Measurements from ENCODE around the gene MIX23. TPM values are rescaled to one million over a fixed set of nuclear protein-coding genes. Genes with fewer than 3 reads are reported as not detected.

Gene MIX23
- total and polyA plus RNA-seq, 4 donors, result 14.0 to 19.6 (median 16.8) TPM

DNA sequence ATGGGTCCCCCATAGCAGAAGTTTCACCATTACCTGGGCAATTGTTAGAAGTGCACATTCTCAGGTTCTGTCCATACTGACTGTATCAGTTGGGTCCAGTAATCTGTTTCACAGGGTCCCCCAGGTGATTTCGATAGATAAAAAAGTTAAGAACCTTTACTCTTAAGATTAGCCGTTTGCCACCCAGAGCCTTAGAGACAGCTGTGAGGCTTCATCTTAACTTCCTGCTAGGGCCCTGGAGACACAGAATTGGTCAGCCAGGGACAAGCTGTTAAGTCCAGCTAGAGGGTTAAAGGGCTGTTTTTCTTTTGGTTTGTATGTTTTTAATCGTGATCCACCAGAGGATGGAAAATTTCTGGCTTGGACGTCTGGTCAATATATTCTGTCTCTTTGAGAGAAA is 7.6 kb upstream of the MIX23 start:
- peak overlapping the region; percentile 13 to 52 for H3K27ac ChIP-seq (ENCODE audit: low read depth in 1 of 2, low read length in 2 of 2)
- H3K36me3 ChIP-seq (ENCODE audit: control insufficient read depth in 4 of 4, insufficient read depth in 3 of 4, low read depth in 1 of 4, low read length in 3 of 4), result no peaks in the 10 kb centered on the region
- DNase-seq (ENCODE audit: low spot score), result no peak
- no peaks in the 10 kb centered on the region for H3K27me3 ChIP-seq (ENCODE audit: control insufficient read depth in 4 of 4, insufficient read depth in 4 of 4, low read length in 3 of 4)
- H3K4me3 ChIP-seq (ENCODE audit: low read depth in 1 of 3, low read length in 3 of 3), result no peak overlapping the region
- peaks cover 8 to 54% (median 43%) of the 10 kb centered on the region in 4 donors for H3K4me1 ChIP-seq (ENCODE audit: control insufficient read depth in 4 of 4, insufficient read depth in 4 of 4, low read length in 3 of 4)
- TF ChIP-seq RXRA (IDR thresholded peaks at IDR 0.05) (peak in 1 of 2 donors; percentile 4), REST (IDR thresholded peaks at IDR 0.05) (no peak), SP1 (IDR thresholded peaks at IDR 0.05) (peak; percentile 14), TAF1 (conservative IDR thresholded peaks at IDR 0.05) (no peak), NR2F2 (IDR thresholded peaks at IDR 0.05) (no peak), GABPA (IDR thresholded peaks at IDR 0.05 in 1 of 2, conservative IDR thresholded peaks at IDR 0.05 in 1 of 2) (no peak), HNF4A (conservative IDR thresholded peaks at IDR 0.05) (peak; percentile 38 to 60), JUND (IDR thresholded peaks at IDR 0.05) (no peak)
- TF ChIP-seq, protein P1, sequence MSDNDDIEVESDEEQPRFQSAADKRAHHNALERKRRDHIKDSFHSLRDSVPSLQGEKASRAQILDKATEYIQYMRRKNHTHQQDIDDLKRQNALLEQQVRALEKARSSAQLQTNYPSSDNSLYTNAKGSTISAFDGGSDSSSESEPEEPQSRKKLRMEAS (IDR thresholded peaks at IDR 0.05), result no peak
- WGBS, result 38% methylated on average over 4 of the region's 4 CpGs
- no peak overlapping the region for H3K9ac ChIP-seq (ENCODE audit: low read depth in 1 of 2, low read length in 2 of 2)
- no peaks in the 10 kb centered on the region for H3K9me3 ChIP-seq (ENCODE audit: control insufficient read depth in 4 of 4, low read length in 3 of 4)

GRCh38 chr3:122389892-122390291 is 6.9 kb upstream of the MIX23 start:
- peaks cover 8 to 62% (median 49%) of the 10 kb centered on the region in 4 donors for H3K4me1 ChIP-seq (ENCODE audit: control insufficient read depth in 4 of 4, insufficient read depth in 4 of 4, low read length in 3 of 4)

More at GRCh38 chr3:122389892-122390291, 6.9 kb upstream of the MIX23 start:
- no peaks in the 10 kb centered on the region for H3K9me3 ChIP-seq (ENCODE audit: control insufficient read depth in 4 of 4, low read length in 3 of 4)
- WGBS, result 36% methylated on average over 4 of the region's 4 CpGs
- no peaks in the 10 kb centered on the region for H3K36me3 ChIP-seq (ENCODE audit: control insufficient read depth in 4 of 4, insufficient read depth in 3 of 4, low read depth in 1 of 4, low read length in 3 of 4)
- H3K27ac ChIP-seq (ENCODE audit: low read depth in 1 of 2, low read length in 2 of 2), result peak overlapping the region in 1 of 2 donors; percentile 13
- TF ChIP-seq HNF4A (conservative IDR thresholded peaks at IDR 0.05), result peak; percentile 93 to 94
- peak; percentile 79 for TF ChIP-seq HNF4G (IDR thresholded peaks at IDR 0.05)
- TF ChIP-seq JUND (IDR thresholded peaks at IDR 0.05), result peak in 1 of 2 donors; percentile 33
- TF ChIP-seq FOXA1 (IDR thresholded peaks at IDR 0.05), result no peak
- no peak for TF ChIP-seq FOXA2 (IDR thresholded peaks at IDR 0.05)
- TF ChIP-seq RXRA (IDR thresholded peaks at IDR 0.05), result peak in 1 of 2 donors; percentile 30
- TF ChIP-seq CTCF (IDR thresholded peaks at IDR 0.05; ENCODE audit: low read depth, low read length, missing input control), result no peak
- peak; percentile 32 for TF ChIP-seq ZBTB33 (IDR thresholded peaks at IDR 0.05)
- TF ChIP-seq, protein P2, sequence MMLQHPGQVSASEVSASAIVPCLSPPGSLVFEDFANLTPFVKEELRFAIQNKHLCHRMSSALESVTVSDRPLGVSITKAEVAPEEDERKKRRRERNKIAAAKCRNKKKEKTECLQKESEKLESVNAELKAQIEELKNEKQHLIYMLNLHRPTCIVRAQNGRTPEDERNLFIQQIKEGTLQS (IDR thresholded peaks at IDR 0.05), result no peak
- TF ChIP-seq REST (IDR thresholded peaks at IDR 0.05), result no peak
- TF ChIP-seq EGR1 (IDR thresholded peaks at IDR 0.05; ENCODE audit: low read depth in 2 of 2), result no peak
- H3K27me3 ChIP-seq (ENCODE audit: control insufficient read depth in 4 of 4, insufficient read depth in 4 of 4, low read length in 3 of 4), result no peaks in the 10 kb centered on the region
- no peak overlapping the region for H3K9ac ChIP-seq (ENCODE audit: low read depth in 1 of 2, low read length in 2 of 2)
- no peak overlapping the region for H3K4me3 ChIP-seq (ENCODE audit: low read depth in 1 of 3, low read length in 3 of 3)
- DNase-seq (ENCODE audit: low spot score), result no peak
